ENCODE measurements around the gene MRPS10. TPM values are rescaled to one million over a fixed set of nuclear protein-coding genes. Genes with fewer than 3 reads are reported as not detected.

Gene MRPS10
- total and polyA plus RNA-seq, 10 of the 15 experiments (the other 5 are each of a cell fraction or from before 2014, with no cell fraction given): 28.5 to 83.3 (median 52.8) TPM

GRCh38 chr6:42197555-42198362 lies 19.9 kb downstream of the MRPS10 start (continued):
- TF ChIP-seq PRDM15 (CRISPR knock-in tag; IDR thresholded peaks at IDR 0.05) (no peak), RB1 (IDR thresholded peaks at IDR 0.05; ENCODE audit: borderline replicate concordance) (no peak), ZNF207 (IDR thresholded peaks at IDR 0.05; ENCODE audit: borderline replicate concordance) (no peak), JUNB (IDR thresholded peaks at IDR 0.05) (no peak), ELK1 (IDR thresholded peaks at IDR 0.05; ENCODE audit: low read depth, low read length) (no peak), NFXL1 (IDR thresholded peaks at IDR 0.05; ENCODE audit: borderline replicate concordance) (no peak), E2F8 (IDR thresholded peaks at IDR 0.05; ENCODE audit: low read depth, partially characterized antibody) (no peak), TARDBP (IDR thresholded peaks at IDR 0.05; ENCODE audit: borderline replicate concordance) (no peak)

All from GM12878 (cell line).